Left colon (tissue), 2 donors: ENCODE data around the gene ZNF430. TPM values are rescaled to one million over a fixed set of nuclear protein-coding genes. Genes with fewer than 3 reads are reported as not detected.

Source experiments
- ATAC-seq: fragments of 200-7000 bp; cut with Tn5 transposase; one replicate; pipeline ENCODE4 v1.9.1; 2020; ENCODE audit warnings: mild to moderate bottlenecking, moderate library complexity
- DNase-seq, 2 donors: peaks; one replicate each; pipeline ENCODE4 v3.0.0-alpha.2; 2020
- intact Hi-C, 2 donors: fragments of 100-400 bp; cut with DNase I in 1 of 2; cut with micrococcal nuclease in 1 of 2; formaldehyde crosslinking; loops; one replicate each; pipeline versions ENCODE4 v1.11.2 to v1.14.0; 2022; cut with DNase I, micrococcal nuclease
- total RNA-seq, 2 donors: library from RNA; stranded (reverse); fragmentation: NEBNext Ultra II Directional; extraction: Animal tissue kit (Norgen Biotek cat#: 25700); gene quantifications; one replicate each; pipeline ENCODE4 v1.2.1, GENCODE V29; 2021
- donor health status: DM: no; HTN: no; CAD: no.
- donor health status: DM: yes; HTN: yes; CAD: no.

The ZNF430 gene
- total RNA-seq, 2 donors from 2014 or later = 8.8 to 10.3 TPM

- ATAC-seq = no peak
- intact Hi-C loops = no loop called here
- DNase-seq = no peak
Measured at GRCh38 chr19:21101521-21102242, 81.2 kb downstream of the ZNF430 start.

GRCh38 chr19:21109116-21109515 lies 88.7 kb downstream of the ZNF430 start:
- ATAC-seq = no peak
- no peak for DNase-seq
- intact Hi-C loops = no loop called here

Other genes with a start within 250 kb of the ZNF430 start
- 1 to 10 TPM; 4.1 to 5.9 TPM for gene ZNF66, start 244.4 kb upstream of the ZNF430 start, total RNA-seq
- 1 to 10 TPM; 2.3 to 2.5 TPM for gene ZNF85, start 97.4 kb upstream of the ZNF430 start, total RNA-seq
- gene ZNF714, start 61.5 kb downstream of the ZNF430 start, total RNA-seq = 1 to 10 TPM; 7.3 to 9.2 TPM
- gene ZNF431, start 121.4 kb downstream of the ZNF430 start, total RNA-seq = 1 to 10 TPM; 7.6 to 9.1 TPM